ENCODE results near the gene KIT.

KIT gene

DNA sequence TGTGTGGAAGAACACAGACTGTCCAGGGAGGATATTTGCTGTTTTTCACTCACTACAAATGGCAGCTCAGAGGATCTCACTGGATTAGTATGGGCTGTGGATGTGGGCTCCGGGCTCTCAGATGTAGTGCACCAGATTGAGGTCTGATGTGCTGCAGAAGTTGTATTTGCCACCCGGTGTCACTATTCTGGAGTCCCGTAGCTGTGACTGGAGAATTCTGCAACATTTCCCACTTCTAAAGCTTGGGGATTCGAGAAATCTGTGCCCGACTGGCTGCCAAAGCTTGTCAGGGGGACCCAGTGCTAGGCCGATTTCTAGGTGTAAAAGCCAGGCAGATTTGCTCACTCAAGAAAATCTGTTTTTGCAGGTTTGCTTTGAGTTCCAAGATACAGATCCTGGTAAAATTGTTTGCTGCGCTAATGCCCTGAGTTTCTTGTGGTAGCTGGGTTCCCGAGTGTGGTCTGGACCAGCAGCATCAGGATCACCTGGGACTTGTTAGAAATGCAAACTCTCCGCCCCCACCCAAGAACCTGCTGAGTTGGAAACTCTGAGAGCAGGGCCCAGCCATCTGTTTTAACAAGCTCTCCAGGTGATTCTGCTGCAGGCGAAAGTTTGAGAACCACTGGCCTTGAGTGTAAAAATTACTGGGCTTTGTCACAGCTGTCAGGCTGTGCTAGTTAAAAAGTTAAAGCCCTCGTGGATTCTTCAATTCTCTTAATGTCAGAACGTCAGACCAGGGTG is 18.1 kb downstream of the KIT start:
- Histone ChIP-seq H3K36me3 (ENCODE audit: low read depth) (no peaks in the 10 kb centered on the region), H3K4me3 (ENCODE audit: severe bottlenecking) (no peak overlapping the region), H3K4me1 (ENCODE audit: insufficient read depth, poor library complexity, severe bottlenecking) (no peaks in the 10 kb centered on the region), H3K27ac (ENCODE audit: poor library complexity, severe bottlenecking) (no peak overlapping the region), H3K27me3 (ENCODE audit: insufficient read depth, poor library complexity, severe bottlenecking) (no peaks in the 10 kb centered on the region), H3K9me3 (ENCODE audit: severe bottlenecking) (no peaks in the 10 kb centered on the region)
- TF ChIP-seq, protein P1, sequence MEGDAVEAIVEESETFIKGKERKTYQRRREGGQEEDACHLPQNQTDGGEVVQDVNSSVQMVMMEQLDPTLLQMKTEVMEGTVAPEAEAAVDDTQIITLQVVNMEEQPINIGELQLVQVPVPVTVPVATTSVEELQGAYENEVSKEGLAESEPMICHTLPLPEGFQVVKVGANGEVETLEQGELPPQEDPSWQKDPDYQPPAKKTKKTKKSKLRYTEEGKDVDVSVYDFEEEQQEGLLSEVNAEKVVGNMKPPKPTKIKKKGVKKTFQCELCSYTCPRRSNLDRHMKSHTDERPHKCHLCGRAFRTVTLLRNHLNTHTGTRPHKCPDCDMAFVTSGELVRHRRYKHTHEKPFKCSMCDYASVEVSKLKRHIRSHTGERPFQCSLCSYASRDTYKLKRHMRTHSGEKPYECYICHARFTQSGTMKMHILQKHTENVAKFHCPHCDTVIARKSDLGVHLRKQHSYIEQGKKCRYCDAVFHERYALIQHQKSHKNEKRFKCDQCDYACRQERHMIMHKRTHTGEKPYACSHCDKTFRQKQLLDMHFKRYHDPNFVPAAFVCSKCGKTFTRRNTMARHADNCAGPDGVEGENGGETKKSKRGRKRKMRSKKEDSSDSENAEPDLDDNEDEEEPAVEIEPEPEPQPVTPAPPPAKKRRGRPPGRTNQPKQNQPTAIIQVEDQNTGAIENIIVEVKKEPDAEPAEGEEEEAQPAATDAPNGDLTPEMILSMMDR (IDR thresholded peaks at IDR 0.05; ENCODE audit: poor library complexity, severe bottlenecking), result no peak
- DNase-seq (ENCODE audit: low spot score) (no peak), ATAC-seq (ENCODE audit: low read depth) (no peak)

DNA sequence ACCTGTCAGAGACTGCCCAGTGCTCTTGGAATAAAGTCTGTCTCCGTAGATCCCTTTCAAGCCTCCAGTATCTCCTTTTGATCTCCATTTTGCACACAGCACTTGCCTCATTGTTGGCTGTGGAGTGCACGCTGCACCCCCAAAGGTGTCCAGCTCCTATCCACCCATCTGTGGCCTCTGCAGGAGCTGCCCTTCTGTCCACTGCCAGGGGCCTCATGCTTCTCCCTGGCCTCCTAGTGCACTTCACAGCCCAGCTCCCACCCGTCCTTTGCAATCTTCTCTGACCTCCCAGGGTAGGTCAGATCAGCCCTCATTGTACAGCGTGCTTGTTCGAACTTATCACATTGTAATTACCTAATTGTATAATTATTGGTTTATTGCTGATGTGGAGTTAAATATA is 18.9 kb downstream of the KIT start:
- ATAC-seq (ENCODE audit: low read depth), result no peak
- Histone ChIP-seq H3K4me1 (ENCODE audit: insufficient read depth, poor library complexity, severe bottlenecking) (no peaks in the 10 kb centered on the region), H3K27me3 (ENCODE audit: insufficient read depth, poor library complexity, severe bottlenecking) (no peaks in the 10 kb centered on the region), H3K9me3 (ENCODE audit: severe bottlenecking) (no peaks in the 10 kb centered on the region), H3K4me3 (ENCODE audit: severe bottlenecking) (no peak overlapping the region), H3K36me3 (ENCODE audit: low read depth) (no peaks in the 10 kb centered on the region), H3K27ac (ENCODE audit: poor library complexity, severe bottlenecking) (no peak overlapping the region)
- no peak for DNase-seq (ENCODE audit: low spot score)
- TF ChIP-seq, protein P1 (IDR thresholded peaks at IDR 0.05; ENCODE audit: poor library complexity, severe bottlenecking), result no peak

DNA sequence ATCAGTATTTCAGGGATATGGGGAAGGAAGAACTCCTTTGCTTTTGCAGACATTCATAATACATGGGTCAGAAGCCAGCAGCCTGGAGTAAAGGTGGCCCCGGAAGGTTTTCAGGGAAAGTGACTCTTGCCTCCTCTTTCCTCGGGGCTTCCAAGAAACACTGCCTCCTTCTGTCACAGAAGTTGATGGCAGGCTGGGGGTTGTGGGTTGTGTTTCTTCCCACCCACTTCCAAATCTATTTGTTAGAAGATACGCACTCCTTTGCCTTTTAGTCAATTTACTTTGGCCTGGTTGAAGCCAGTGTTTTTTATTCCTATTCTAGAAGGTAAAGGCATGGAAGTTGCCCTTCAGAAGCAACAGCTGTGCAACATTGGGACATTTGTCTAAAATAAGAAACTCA is 19.7 kb downstream of the KIT start:
- TF ChIP-seq, protein P1 (IDR thresholded peaks at IDR 0.05; ENCODE audit: poor library complexity, severe bottlenecking), result no peak
- Histone ChIP-seq H3K27me3 (ENCODE audit: insufficient read depth, poor library complexity, severe bottlenecking) (no peaks in the 10 kb centered on the region), H3K27ac (ENCODE audit: poor library complexity, severe bottlenecking) (no peak overlapping the region), H3K36me3 (ENCODE audit: low read depth) (no peaks in the 10 kb centered on the region), H3K9me3 (ENCODE audit: severe bottlenecking) (no peaks in the 10 kb centered on the region), H3K4me3 (ENCODE audit: severe bottlenecking) (no peak overlapping the region), H3K4me1 (ENCODE audit: insufficient read depth, poor library complexity, severe bottlenecking) (no peaks in the 10 kb centered on the region)
- DNase-seq (ENCODE audit: low spot score), result no peak
- ATAC-seq (ENCODE audit: low read depth), result no peak

DNA sequence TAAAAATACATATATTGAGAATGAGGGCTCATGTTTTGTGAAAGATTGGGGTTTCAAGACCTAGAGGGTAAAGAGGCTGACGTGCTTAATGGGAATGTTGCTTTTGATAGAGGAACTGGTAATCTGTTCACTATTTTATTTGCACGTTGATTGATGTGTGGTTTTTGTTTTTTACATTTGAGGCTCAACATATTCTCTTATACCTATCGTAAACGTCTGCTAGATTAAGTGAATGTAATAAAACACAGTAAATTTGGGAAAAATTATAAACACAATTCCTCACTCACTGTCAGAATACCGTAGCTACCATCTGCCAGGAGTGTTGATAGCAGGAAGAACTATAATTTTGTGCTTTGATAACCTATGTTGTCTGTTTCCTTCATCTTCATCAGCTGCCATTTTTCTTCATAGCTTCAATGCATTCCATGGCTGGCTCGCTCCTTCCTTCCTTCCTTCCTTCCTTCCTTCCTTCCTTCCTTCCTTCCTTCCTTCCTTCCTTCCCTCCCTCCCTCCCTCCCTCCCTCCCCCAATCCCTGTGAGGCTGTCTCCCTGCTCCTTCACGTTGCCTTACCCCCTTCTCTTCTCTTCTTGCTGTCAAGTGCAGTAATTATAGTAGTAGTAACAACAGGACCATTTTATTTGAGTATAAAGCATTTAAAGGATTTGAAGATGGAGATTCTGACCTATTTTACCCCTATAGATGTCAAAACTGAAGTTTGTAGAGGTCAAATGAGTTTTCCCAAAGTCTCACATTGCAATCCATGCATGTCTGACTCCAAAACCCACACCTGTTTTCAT is 20.3 kb downstream of the KIT start:
- H3K9me3 ChIP-seq (ENCODE audit: severe bottlenecking), result no peaks in the 10 kb centered on the region
- no peaks in the 10 kb centered on the region for H3K4me1 ChIP-seq (ENCODE audit: insufficient read depth, poor library complexity, severe bottlenecking)
- H3K27me3 ChIP-seq (ENCODE audit: insufficient read depth, poor library complexity, severe bottlenecking), result no peaks in the 10 kb centered on the region
- TF ChIP-seq, protein P1 (IDR thresholded peaks at IDR 0.05; ENCODE audit: poor library complexity, severe bottlenecking), result no peak
- H3K4me3 ChIP-seq (ENCODE audit: severe bottlenecking), result no peak overlapping the region
- DNase-seq (ENCODE audit: low spot score) (no peak), ATAC-seq (ENCODE audit: low read depth) (no peak)
- H3K36me3 ChIP-seq (ENCODE audit: low read depth), result no peaks in the 10 kb centered on the region
- no peak overlapping the region for H3K27ac ChIP-seq (ENCODE audit: poor library complexity, severe bottlenecking)

DNA sequence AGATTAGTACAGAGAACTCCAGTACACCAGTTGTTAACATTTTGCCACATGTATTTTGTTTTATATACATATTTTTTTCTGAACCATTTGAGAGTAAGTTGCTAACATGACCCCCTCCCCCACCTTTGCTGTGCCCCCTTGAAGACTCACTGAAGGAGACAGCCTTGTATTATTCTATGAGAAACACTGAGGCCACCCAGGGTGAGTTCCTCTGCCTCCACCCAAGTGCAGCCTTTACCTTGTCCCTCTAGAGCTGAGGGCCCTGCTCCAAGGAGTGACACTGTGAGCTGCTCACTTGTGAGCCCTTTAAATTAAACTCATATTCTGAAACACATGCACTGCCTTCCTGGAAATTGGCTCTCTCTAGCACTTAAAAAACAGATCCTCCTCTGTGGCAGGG is 21.1 kb downstream of the KIT start:
- no peak overlapping the region for H3K27ac ChIP-seq (ENCODE audit: poor library complexity, severe bottlenecking)
- no peaks in the 10 kb centered on the region for H3K36me3 ChIP-seq (ENCODE audit: low read depth)
- no peaks in the 10 kb centered on the region for H3K27me3 ChIP-seq (ENCODE audit: insufficient read depth, poor library complexity, severe bottlenecking)
- ATAC-seq (ENCODE audit: low read depth) (no peak), DNase-seq (ENCODE audit: low spot score) (no peak)
- TF ChIP-seq, protein P1 (IDR thresholded peaks at IDR 0.05; ENCODE audit: poor library complexity, severe bottlenecking), result no peak
- H3K9me3 ChIP-seq (ENCODE audit: severe bottlenecking), result no peaks in the 10 kb centered on the region
- no peak overlapping the region for H3K4me3 ChIP-seq (ENCODE audit: severe bottlenecking)
- H3K4me1 ChIP-seq (ENCODE audit: insufficient read depth, poor library complexity, severe bottlenecking), result no peaks in the 10 kb centered on the region

All from RWPE2 (cell line).